GM04504 (cell line): Measurements from ENCODE around the gene KSR2.
"Not testable (repeated sequence)": the region's sequence is repeated elsewhere in the genome, so short reads cannot be mapped to it uniquely, and the experiment has no call there.

Experiments used
- DNase-seq: peaks from one replicate; pipeline ENCODE4 v3.0.0-alpha.2; 2012; ENCODE audit warnings: low read depth

KSR2 gene

DNA sequence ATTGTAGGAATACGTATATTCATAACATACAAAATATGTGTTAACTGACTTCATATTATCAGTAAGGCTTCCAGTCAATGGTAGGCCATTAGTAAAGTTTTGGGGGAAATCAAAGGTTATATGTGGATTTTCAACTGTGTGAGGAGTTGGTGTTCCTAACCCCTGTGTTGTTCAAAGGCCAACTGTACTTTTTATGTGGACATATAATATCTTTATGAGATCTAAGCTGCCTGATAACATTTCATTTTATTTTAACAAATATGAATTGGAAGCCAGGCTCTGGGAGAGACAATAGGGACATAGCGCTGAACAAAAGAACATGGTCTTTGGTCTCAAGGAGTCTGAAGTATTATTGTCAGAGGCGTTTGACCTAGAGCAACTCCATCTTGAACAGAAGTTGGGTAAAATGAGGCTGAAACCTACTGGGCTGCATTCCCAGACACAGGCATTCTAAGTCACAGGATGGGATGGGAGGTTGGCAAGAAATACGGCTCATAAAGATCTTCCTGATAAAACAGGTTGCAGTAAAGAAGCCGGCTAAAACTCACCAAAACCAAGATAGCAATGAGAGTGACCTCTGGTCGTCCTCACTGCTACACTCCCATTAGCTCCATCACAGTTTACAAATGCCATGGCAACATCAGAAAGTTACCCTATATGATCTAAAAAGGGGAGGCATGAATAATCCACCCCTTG, 147.2 kb downstream of the KSR2 start:
- DNase-seq, result no peak

DNA sequence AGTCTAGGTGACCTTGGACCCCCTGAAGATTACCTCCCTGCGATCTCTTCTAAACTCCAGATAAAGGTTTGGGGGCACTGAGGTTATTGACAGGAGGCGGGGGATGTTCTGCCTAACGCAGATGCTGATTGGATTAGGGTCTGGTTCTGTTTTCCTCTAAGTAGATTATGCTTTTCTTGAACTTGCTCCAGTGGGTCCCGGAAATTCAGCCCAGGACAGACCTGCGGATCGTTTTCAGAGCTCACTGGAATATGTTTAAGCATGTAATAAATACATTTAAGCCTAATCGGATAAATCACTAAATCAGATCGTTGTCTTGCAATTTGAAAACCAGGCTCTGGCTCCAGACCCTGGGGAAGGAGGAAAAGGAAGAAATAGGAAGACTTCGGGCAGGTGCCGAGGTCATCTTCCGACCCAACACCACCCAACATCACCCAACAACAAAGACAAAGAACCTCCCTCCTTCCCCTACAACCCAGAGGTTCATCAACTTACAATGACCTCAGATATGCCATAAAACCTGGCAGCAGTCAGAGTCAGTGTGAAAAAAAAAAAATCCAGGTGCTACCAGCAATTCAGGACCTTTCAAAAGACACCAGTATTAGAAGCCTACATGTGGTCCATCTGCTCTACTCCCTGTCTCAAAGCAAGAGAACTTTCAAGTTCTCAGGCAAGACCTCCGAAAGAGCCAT, 148.4 kb downstream of the KSR2 start:
- DNase-seq, result no peak

DNA sequence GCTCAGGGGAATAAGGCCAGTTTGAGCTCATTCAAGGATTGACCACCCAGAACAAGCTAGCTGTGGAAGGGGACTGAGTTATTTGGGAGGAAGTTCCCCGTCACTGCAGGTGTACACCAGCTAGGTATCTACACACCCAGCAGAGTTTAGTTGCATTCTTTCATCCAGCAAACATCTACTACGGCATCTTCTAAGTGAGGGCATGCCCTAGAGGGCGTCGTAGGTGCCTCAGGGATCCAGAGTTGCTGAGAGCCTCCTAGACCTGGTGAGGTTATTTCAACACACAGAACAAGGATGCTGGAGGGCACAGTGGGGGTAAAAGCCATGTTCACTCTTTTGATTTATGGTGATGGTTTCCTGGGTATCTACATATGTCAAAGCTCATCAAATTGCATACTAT, 149.6 kb downstream of the KSR2 start:
- DNase-seq, result no peak

DNA sequence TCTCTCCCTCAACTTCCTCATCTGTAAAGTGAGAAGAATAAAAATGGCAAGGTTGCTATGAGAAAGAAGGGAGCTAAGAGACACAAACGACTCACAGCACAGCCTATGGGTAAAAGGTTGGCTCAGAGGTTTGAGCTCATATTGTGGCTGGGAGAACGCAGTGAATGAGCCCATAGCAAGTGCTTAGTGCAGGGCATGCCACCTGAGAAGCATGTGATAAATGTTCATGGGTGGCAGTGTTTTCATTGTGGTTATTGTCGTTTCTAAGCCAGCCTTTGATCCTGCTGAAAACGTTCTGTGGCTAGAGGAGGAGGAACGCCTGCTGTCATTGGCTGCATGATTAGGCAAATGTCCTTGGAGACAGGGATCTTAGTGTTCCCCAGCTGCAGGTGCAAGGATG, 150.4 kb downstream of the KSR2 start:
- DNase-seq, result no peak

DNA sequence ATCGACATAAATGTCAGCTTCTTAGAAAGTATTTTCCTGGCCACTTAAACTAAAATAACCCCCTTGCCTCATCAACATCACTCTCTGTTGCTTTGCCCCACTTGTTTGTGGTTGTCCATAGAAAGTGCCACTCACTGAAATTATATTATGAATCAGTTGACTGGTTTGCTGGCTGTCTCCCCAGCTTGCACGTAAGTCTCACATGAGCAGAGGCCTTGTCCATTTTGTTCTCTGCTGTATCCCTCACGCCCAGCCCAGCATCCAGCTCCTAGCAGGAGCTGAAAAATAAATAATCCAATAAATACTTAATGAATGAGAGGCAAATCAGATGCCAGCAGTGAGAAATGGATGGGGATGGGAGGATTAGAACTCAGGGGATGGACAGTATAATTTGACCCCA, 159.3 kb downstream of the KSR2 start:
- DNase-seq, result no peak

DNA sequence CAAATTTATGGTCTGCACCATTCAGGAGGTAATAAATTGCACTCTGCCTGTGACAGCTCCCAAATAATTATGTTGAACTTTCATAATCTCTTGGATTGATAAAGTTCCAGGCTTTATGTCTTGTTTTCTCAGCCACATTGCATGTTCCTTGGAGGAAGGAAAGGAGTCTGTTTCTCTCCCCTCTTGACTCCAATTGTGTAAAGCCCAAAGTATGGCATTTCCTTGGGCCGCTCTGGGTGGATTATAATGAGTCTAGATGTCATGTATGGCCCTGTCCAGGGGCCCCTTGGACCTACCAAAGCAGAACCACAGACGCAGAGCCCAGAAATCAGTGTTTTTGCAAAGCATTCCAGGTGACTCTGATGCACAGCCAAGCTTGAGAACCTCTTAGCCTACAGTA, 160.8 kb downstream of the KSR2 start:
- no peak for DNase-seq

DNA sequence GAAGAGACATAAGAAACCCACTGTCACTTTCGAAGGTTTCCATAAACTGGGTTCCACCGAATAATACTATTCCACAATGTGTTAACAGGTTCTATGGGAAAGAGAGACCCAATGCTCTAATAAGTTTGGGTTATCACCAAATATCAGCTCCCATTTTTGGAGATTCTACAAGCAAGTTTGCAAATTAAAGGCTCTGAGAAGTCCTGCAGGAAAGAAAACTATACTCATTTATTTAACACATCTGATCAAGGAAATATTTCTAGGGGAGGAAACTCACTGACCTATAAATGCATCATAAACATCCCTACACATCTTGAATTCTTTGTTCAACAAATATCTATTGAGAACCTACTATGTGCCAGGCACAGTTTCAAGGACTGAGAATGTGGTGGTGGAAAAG, 161.4 kb downstream of the KSR2 start:
- DNase-seq, result no peak

DNA sequence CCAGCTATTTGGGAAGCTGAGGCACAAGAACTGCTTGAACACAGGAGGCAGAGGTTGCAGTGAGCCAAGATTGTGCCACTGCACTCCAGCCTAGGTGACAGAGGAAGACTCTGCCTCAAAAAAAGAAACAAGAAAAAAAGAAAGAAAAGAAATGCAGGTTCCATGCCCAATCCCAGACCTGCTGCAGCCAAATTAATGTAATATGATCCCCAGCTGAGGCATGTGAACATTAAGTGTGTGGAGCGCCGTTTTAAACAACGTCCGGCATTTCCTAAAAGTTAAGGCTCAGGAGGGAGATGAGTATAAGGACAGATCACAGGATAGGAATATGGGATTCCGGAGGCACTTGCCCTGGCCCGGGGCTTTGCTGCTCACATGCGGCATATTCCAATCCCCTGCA, 162.9 kb downstream of the KSR2 start:
- DNase-seq, result no peak

DNA sequence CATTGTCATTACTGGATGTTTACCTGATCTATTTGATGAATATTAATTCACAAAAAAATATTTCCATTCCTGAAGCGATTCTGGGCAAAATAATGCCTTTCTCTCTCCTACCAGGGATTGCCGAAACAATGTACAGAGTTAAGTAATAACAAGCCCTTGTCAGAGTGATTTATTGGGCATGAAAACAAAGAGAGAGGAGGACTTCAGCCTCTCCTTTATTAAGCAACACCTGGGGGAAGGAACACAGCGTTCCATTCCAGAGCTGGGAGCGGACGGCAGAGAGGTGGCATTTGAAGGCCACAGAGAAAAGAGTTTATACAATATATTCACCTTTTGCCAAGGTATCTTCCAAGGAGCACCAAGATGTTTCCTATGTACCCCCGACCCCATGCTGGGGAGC, 165.8 kb downstream of the KSR2 start:
- no peak for DNase-seq

DNA sequence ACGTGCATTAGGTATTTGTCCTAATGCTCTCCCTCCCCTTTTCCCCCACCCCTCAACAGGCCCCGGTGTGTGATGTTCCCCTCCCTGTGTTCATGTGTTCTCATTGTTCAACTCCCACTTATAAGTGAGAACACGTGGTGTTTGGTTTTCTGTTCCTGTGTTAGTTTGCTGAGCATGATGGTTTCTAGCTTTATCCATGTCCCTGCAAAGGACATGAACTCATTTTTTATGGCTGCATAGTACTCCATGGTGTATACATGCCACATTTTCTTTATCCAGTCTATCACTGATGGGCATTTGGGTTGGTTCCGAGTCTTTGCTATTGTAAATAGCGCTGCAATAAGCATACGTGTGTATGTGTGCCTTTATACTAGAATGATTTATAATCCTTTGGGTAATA, 168.1 kb downstream of the KSR2 start:
- not testable (repeated sequence) for DNase-seq

DNA sequence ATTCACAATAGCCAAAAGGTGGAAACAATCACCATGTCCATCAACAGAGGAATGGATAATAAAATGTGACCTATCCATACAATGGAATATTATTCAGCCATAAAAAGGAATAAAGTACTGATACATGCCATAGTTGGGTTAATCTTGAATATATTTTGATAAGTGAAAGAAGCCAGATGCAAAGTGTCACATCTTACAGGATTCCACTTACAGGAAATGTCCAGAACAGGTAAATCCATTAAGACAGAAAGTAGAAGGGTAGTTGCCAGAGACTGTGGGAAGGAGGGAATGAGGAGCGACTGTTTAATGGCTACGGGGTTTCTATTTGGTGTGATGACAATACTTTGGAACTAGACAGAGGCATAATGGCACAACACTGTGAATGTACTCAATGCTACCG, 171.6 kb downstream of the KSR2 start:
- DNase-seq, result no peak

DNA sequence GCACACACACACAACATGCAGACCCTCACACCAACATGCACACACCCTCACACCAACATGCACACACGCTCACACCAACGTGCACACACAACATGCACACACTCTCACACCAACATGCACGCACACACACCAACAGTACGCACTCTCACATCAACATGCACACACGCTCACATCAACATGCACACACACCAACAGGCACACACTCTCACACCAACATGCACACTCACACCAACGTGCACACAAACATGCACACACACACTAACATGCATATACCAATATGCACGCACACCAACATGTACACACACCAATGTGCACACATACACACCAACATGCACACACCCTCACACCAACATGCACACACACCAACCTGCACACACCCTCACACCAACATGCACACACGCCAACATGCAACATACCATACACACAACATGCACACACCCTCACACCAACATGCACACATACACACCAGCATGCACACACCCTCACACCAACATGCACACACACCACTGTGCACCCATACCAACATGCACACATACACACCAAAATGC, 175.8 kb downstream of the KSR2 start:
- DNase-seq, result no peak

DNA sequence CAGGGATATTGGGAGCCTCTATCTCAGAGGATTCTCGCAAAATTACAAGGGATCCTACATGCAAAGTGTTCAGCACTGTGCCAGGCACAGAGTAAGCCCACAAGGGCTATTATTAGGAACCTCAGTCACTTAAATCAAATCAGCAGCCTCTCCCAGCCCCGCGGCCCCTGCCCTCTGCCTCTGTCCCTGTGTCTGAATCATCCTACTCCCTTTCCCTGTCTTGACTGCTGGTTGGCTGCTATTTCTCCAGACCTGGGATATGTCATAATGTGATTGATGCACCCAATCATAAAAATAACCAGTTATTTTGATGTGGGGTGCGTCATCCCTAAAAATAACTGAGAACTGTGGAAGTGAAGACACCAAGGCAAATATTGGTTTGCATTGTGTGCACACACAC, 176.3 kb downstream of the KSR2 start:
- DNase-seq, result peak; percentile 1

DNA sequence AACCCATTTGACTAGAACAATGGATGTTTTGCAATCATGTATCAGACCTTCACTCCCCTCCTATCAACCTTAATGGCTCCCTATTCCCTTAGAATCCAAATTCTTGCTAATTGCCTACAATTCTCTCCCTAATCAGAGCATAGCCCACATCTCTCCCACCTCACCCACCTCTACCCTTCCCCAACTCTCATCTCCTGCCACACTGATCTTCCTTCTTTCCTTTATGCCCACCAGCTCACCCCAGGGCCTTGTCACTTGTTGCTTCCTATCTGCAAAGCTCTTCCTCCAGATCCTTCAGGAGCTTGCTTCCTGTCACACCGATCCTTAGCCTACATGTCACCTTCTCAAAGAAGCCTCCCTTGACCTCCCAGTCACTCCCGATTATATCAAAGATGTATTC, 177.8 kb downstream of the KSR2 start:
- no peak for DNase-seq

DNA sequence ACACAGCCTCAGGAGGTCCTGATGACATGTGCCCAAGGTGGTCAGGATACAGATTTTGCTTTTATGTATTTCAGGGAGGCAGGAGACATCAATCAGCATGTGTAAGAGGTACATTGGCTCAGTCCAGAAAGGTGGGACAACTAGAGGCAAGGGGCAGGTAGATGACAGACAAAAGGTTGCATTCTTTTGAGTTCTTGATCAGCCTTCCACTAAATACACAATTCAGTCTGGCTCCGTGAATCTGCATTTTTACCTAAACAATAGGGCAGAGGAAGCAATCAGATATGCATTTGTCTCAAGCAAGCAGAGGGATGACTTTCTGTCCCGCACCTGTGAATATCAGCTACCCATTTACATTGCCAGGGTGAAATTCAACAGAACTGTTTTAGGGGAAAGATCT, 178.6 kb downstream of the KSR2 start:
- DNase-seq, result no peak

DNA sequence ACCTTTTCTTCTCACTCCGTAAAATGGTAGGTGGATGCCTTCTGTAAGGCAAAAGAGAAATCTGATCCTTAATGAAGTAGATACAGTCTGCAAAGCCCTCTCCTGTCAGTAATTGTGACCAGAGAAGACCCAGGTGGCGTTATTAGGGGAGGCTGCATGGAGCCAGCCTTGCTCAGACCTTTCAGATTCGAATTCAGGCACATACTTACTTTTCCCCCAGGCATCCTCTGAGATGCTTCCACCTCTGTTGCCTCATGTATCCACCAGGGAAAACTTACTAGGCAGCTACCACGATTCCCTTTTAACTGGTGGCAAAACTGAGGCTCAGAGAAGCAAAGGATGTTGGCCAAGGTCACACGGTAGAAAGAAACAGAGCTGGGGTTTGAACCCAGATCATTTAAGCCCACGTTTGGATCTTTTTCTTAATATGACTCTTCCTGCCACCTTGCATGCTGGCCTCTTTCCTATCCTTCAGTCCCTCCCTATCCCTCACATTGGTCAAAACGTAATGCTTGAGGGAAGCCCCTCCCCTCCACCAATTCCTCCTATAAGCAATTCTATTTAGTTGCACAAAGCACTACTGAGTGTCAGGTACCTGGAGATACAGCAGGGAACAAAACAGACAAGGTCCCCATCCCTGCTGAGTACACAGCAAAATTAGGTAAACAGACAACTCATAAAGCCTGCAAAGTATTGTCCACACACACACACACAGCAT, 179.4 kb downstream of the KSR2 start:
- no peak for DNase-seq

DNA sequence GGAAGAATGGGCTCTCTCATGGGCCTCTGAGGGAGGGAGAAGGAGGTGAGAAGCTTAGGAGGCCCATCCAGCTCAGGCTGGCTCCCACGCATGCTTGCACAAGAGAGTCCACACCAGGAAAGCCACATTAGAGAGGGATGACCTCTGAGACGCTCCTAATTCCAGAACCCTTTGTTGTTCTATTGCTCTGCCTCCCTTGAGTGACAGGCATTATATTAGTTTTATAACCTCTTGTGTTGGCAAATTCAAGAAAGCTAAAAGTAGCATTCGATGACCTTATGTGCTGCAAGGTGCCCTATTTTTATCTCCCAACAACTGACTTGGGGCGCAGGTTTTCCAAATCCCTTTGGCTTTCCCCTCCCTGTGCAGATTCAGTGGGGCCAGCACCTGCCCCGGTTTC, 190.1 kb downstream of the KSR2 start:
- DNase-seq, result no peak

DNA sequence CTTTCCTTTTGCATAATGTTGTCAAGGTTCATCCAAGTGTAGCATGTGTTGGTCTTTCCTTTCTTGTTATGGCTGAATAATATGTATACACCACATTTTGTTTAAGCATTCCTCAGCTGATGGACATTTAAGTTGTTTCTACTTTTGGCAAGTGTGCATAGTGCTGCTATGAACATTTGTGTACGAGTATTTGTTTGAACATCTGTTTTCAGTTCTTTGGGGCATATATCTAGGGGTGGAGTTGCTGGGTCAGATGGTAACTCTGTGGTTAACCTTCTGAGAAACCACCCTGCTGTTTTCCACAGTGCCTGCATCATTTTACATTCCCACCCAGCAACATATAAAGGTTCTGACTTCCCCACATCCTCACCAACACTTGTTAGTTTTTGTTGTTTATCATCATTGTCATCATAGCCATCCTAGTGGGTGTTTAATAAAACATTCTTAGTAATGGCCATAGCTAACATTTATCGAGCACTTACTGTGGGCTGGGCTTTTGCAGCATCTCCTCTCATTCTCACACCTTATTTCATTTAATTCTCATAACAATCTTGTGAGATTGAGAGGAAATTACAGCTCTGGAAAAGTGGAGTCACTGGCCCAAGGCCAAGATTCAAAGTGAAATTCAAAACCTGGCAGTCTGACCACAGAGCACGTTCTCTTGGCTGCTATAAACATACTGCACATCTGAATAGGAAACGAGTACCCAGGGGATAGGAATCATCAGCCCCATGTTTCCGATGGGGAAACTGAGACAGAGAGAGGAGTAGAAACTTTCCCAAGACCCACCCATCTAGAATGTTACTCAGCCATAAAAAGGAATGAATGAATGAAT, 193.6 kb downstream of the KSR2 start:
- DNase-seq, result peak; percentile 16

DNA sequence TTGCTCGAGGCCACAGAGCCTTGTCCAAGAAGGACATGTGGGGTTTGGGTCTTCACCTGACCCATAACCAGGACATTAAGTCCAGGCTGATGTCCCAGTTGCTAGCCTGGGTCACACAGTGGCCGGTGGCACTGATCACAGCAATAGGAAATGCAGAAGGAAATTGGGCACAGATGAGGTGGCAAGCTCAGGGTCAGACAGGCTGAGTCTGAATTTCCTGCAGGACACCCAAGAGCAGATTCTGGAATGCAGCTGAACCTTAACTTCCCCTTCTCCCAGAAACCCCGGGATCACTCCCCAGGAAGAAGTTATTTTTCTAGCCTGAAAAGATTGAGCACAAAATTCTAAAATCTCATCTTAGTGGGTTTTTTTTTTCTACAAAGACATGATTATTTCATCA, 199.9 kb downstream of the KSR2 start:
- no peak for DNase-seq

DNA sequence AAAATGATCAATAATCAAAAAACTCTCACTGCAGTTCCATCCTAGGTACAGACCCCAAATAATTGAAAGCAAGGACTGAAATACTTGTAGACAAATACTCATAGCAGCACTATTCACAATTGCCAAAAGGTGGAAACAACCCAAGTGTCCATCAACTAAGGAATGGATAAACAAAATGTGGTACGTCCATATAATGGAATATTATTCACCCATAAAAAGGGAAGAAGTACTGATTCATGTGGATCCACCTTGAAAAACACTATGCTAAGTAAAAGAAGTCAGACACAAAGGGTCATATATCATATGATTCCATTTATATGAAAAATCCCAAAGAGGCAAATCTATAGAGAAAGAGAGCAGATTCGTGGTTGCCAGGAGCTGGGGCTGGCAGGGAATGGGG, 202.8 kb downstream of the KSR2 start:
- no peak for DNase-seq

DNA sequence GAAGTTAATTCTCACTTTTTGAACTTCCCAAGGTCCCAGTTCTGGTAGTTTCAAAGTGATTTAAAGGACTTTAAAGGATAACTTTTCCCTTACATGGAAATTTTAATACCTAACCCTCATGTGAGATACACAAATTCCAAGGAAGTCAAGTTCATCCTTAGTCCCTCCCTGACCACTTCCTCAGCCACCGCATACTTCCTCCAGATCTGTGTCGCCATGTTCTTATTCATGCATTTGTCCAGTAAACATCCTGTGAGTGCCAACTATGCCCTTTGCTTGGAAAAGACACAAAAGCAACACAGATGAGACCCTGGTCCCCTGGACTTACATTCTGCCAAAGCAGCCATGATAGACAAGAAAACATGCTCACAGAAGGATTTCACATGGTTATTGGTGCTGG, 206.6 kb downstream of the KSR2 start:
- no peak for DNase-seq

DNA sequence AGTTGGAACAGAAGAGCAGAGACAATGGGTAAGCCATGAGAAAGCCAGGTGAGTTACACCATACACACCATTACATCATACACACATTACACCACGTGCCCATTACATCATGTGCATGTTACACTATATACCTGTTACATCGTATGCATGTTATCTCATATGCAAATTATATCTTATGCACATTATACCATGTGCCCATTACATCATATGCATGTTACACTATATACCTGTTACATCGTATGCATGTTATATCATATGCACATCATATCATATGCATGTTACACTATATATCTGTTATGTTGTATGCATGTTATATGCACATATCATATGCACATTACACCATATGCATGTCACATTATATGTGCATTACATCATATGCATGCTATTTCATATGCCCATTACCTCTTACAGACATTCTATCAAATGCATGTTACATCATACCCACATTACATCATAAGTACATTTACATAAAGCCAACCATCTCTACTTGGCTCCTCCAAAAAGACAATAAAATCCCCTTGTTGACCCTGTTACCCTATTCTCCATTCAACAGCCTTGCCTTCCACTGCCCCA, 207.2 kb downstream of the KSR2 start:
- DNase-seq, result no peak
